ENCODE data around the gene PLEKHG3. TPM values are rescaled to one million over a fixed set of nuclear protein-coding genes. Genes with fewer than 3 reads are reported as not detected.

PLEKHG3 gene
- total and polyA plus RNA-seq, 2 of the 13 experiments (the other 11 are each of a cell fraction or from before 2014, with no cell fraction given): 7.1 to 9.8 TPM

DNA sequence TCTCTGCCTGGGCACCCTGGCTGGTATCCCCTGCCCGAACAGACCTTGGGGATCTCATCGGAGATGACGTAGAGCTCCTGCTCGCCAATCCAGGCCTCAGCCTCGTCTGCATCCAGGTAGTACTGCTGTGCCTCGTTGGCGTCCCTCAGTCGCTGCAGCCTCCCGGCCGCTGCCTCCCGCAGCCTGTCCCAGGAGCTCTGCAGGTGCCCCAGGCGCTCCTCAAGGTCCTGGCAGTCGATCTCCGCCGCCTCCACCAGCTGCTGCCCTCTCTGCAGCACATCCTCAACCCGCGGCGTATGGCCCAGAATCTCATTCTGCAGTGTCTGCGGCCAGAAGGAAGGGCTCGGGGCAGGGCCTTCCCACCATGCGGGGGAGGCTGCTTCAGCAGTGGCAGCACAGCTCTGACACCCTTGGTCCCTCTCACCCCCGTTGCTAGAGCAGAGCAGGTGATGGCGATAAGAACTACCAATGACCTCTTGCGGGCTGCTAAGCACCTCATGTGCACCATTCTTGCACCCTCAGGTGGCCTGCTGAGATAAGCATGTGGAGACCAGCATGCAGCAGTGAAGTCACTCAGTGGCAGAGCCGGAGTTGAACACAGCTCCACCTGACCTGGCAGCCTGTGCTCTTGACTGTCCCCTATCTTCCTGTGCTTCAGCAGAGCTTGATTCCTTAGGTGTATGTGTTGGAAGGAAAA is 71.0 kb downstream of the PLEKHG3 start:
- H3K36me3 ChIP-seq (replicated peaks in 1 of 2; ENCODE audit: control insufficient read depth in 1 of 2, insufficient read depth in 2 of 2, low read length in 2 of 2): no peaks in the 10 kb centered on the region
- DNase-seq (ENCODE audit: low spot score): no peak
- H3K4me3 ChIP-seq (replicated peaks in 1 of 3; ENCODE audit: insufficient read depth in 1 of 3, low read depth in 2 of 3, low read length in 3 of 3): no peak overlapping the region
- no peak for TF ChIP-seq GABPA (IDR thresholded peaks at IDR 0.05; ENCODE audit: low read depth, low read length)
- no peak for TF ChIP-seq GABPA (CRISPR knock-in tag; IDR thresholded peaks at IDR 0.05; ENCODE audit: low read depth)
- no peak for TF ChIP-seq ZBTB21 (CRISPR knock-in tag; IDR thresholded peaks at IDR 0.05)
- TF ChIP-seq, protein P1, sequence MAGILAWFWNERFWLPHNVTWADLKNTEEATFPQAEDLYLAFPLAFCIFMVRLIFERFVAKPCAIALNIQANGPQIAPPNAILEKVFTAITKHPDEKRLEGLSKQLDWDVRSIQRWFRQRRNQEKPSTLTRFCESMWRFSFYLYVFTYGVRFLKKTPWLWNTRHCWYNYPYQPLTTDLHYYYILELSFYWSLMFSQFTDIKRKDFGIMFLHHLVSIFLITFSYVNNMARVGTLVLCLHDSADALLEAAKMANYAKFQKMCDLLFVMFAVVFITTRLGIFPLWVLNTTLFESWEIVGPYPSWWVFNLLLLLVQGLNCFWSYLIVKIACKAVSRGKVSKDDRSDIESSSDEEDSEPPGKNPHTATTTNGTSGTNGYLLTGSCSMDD (CRISPR knock-in tag; IDR thresholded peaks at IDR 0.05): no peak
- TF ChIP-seq NCOA2 (CRISPR knock-in tag; IDR thresholded peaks at IDR 0.05): no peak
- TF ChIP-seq ZNF558 (CRISPR knock-in tag; IDR thresholded peaks at IDR 0.05; ENCODE audit: borderline replicate concordance): no peak
- TF ChIP-seq, protein P2, sequence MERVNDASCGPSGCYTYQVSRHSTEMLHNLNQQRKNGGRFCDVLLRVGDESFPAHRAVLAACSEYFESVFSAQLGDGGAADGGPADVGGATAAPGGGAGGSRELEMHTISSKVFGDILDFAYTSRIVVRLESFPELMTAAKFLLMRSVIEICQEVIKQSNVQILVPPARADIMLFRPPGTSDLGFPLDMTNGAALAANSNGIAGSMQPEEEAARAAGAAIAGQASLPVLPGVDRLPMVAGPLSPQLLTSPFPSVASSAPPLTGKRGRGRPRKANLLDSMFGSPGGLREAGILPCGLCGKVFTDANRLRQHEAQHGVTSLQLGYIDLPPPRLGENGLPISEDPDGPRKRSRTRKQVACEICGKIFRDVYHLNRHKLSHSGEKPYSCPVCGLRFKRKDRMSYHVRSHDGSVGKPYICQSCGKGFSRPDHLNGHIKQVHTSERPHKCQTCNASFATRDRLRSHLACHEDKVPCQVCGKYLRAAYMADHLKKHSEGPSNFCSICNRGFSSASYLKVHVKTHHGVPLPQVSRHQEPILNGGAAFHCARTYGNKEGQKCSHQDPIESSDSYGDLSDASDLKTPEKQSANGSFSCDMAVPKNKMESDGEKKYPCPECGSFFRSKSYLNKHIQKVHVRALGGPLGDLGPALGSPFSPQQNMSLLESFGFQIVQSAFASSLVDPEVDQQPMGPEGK (CRISPR knock-in tag; IDR thresholded peaks at IDR 0.05): no peak
- TF ChIP-seq, protein P3, sequence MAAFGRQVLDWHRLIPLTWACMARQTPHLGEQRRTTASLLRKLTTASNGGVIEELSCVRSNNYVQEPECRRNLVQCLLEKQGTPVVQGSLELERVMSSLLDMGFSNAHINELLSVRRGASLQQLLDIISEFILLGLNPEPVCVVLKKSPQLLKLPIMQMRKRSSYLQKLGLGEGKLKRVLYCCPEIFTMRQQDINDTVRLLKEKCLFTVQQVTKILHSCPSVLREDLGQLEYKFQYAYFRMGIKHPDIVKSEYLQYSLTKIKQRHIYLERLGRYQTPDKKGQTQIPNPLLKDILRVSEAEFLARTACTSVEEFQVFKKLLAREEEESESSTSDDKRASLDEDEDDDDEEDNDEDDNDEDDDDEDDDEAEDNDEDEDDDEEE (CRISPR knock-in tag; IDR thresholded peaks at IDR 0.05): no peak
- H4K20me1 ChIP-seq (ENCODE audit: insufficient read depth, low read length): no peaks in the 10 kb centered on the region
- in situ Hi-C loops (cut with HindIII; ENCODE audit: extremely low pct_ligation_motif_present, low pct_unique_long_range_greater_than_20kb) (no loop called here), intact Hi-C loops (cut with micrococcal nuclease; ENCODE audit: unreplicated experiment) (no loop called here)
- H3K9me3 ChIP-seq (ENCODE audit: low read length): no peaks in the 10 kb centered on the region
- no TSS peak for BruUV-seq (replicated peaks)
- H2AFZ ChIP-seq (ENCODE audit: low read length): no peak overlapping the region
- H3K9ac ChIP-seq (ENCODE audit: insufficient read depth, low read depth, low read length): no peak overlapping the region
- no peak for FAIRE-seq
- no peak overlapping the region for H3K4me2 ChIP-seq (ENCODE audit: low read depth, low read length)
- ChIA-PET POLR2A (interaction anchor here (1.5 kb wide), 1 partner anchor 8 kb away, joined by 4 read pairs; no protein-coding TSS in a partner anchor), CTCF (ENCODE audit: low intra/inter-chr PET ratio, low total read pairs) (no interaction called here)
- H3K4me1 ChIP-seq (ENCODE audit: insufficient read depth, low read length): peaks cover 9% of the 10 kb centered on the region
- no peak for ATAC-seq
- 59% methylated on average over 18 of the region's 25 CpGs for WGBS (ENCODE audit: low lambda C conversion rate)
- peaks cover 0 to 4% of the 10 kb centered on the region in 2 experiments; a peak in 2 of 5 replicates for H3K27me3 ChIP-seq (ENCODE audit: control insufficient read depth in 1 of 2, insufficient read depth in 2 of 2, low read length in 2 of 2)
- no peaks in the 10 kb centered on the region for H3K79me2 ChIP-seq (ENCODE audit: insufficient read depth, low read length)
- no peak overlapping the region for H3K27ac ChIP-seq (ENCODE audit: extremely low read length, insufficient read depth, low read length)
